Inflammatory macrophage treated with lipopolysaccharide for 1 hour (primary cell): ENCODE data around the gene ANLN.
A peak's percentile ranks its signal among the peaks of the same experiment; 100 is the strongest.
"Not testable (repeated sequence)": the region's sequence is repeated elsewhere in the genome, so short reads cannot be mapped to it uniquely, and the experiment has no call there.

Experiments used
- DNase-seq, 2 donors: peaks; one replicate each; pipeline ENCODE4 v3.0.0-alpha.2; 2020 to 2022

ANLN gene

GRCh38 chr7:36409180-36409579, 19.5 kb downstream of the ANLN start:
- DNase-seq, result no peak

- no peak for DNase-seq
These were observed 25.5 kb downstream of the ANLN start for GRCh38 chr7:36415144-36415543.

GRCh38 chr7:36416251-36416650, 26.6 kb downstream of the ANLN start:
- DNase-seq, result no peak

- DNase-seq, result no peak
These were observed 30.6 kb downstream of the ANLN start for GRCh38 chr7:36420307-36420706.

DNA sequence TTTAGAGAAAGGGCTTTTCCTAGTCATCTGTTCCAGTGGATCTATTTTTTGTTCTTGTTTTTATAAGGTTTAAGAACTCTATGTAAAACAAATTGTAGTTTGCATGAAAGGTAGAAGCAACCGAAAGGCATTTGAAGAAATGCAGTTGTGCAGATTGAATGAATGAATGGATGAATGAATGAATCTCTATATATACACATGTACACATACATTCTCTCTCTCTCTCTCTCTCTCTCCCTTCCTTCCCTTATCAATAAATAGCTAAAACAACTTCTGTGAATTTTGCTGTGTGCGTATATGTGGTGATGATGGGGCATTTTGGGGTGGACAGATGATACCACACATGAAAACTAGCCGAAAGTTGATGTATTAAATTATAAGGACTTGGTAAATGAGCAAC, 32.4 kb downstream of the ANLN start:
- DNase-seq, result no peak

- DNase-seq, result no peak
These were observed 34.0 kb downstream of the ANLN start for GRCh38 chr7:36423633-36424032.

DNA sequence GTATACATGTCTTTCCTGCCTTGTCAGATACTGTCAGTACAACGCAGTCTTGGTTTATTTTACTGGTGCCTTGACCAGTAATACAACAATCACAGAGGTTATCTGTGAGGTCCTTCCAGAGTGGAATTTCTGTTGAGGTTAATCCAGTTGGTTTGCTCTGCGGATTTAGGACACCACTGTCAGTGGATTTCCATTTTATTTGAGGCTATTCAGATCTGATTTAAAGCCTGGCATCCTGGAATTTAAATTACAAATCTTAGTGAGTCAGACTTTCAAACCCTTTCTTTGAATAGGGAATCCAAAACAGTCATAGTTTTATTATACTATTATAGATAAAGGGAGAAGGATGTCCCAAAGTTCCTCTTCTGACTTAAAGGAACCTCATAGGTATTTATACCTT, 40.5 kb downstream of the ANLN start:
- DNase-seq, result no peak

GRCh38 chr7:36430881-36431280, 41.2 kb downstream of the ANLN start:
- DNase-seq, result no peak

GRCh38 chr7:36438211-36438610, 48.5 kb downstream of the ANLN start:
- DNase-seq, result no peak

- no peak for DNase-seq
These were observed 50.0 kb downstream of the ANLN start for GRCh38 chr7:36439624-36440023.

GRCh38 chr7:36440880-36441279, 51.2 kb downstream of the ANLN start:
- peak; percentile 26 to 46 for DNase-seq

DNA sequence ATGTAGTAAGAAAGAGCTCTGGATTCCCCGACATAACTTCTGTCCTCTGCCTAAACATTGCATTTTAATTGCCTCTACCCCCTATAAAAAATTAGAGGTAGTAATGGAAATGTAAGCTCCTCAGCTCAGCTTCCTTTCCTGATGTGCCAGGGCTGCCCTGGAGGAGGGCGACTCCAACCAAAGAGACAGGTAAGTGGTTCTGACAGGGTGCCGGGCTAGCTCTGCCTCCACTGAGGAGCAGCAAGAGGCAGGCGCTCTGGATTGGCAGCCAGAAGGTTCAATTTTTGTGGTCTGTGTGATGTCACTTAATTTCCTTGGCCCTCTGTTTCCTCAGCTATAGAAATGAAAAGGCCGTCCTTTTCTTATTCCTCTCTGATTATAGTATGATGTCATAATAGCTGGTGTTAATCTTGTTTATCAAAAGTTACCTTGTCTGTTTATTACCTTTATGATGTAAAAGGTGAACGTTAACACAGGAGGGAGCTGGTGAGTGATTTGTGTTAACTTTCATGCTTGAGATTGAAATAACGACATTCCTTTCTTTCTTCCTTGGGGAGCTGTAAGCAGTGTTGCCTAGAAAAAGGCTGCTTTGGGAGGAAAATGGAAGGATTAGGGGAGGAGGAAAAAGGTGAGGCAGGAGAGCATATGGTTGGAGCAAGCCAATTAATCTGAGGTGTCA, 51.8 kb downstream of the ANLN start:
- no peak for DNase-seq

- no peak for DNase-seq
These were observed 59.2 kb downstream of the ANLN start for GRCh38 chr7:36448781-36449379.

DNA sequence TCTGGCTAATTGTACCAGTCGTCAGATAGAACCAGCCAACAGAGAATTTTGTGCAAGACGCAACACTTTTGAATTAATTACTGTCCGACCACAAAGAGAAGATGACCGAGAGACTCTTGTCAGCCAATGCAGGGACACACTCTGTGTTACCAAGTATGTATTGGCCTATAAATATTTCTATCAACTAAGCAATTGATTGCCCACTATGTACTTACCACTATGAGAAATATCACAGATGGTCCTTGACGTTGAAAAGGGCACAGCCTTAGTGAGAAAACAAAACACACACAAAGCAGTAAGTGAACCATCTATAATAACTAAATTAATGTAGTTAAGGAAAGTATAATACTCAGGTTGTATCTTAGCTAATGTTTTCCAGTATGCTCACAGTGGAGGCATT, 60.0 kb downstream of the ANLN start:
- DNase-seq, result no peak

- DNase-seq, result no peak
These were observed 64.1 kb downstream of the ANLN start for GRCh38 chr7:36453769-36454168.

- no peak for DNase-seq
These were observed 66.0 kb downstream of the ANLN start for GRCh38 chr7:36455646-36456045.

DNA sequence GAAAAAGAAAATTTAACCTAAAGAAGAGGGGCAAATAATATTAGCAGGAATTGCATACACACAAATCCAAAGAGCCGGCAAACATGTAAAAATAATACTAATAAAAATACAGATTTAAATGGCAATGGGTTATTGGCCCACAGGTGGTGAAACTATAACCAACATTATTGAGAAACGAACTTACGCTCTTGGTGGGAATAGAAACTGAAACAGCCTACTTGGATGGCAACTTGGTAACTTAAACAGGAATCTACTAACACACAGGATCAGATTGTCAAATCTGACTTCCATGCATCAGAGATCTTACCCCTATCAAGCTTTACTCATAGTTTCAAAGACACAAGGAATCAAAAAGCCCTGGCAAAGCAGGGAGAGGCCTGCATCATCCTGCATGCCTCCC, 66.5 kb downstream of the ANLN start:
- DNase-seq, result no peak

- DNase-seq, result no peak
These were observed 66.9 kb downstream of the ANLN start for GRCh38 chr7:36456548-36456947.

GRCh38 chr7:36459236-36459960, 69.7 kb downstream of the ANLN start:
- DNase-seq, result no peak

- no peak for DNase-seq
These were observed 71.3 kb downstream of the ANLN start for GRCh38 chr7:36460811-36461429.

DNA sequence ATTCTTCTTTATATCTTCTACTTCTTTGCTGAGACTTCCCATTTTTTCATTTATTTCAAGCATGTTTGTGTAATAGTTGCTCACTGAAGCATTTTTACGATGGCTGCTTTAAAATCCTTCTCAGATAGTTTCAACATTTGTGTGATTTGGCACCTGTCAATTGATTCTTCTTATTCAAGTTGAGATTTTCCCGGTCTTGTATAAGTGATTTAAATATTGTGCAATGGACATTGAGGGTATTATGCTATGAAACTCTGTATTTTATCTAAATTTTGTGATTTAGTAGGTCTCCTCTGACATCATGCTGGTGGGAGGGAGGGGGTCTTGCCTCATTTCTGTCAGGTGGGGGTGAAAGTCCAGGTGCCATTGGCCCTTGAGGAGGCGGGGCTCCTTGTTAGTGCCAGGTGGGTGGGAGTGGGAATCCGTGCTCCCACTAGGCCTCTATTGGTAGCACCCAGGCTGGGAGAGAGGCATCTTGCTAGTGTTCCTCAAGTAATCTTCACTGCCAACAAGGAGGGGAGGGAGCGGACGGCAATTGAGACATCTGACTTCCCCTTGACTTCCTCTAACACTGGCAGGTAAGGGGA, 73.0 kb downstream of the ANLN start:
- no peak for DNase-seq

- no peak for DNase-seq
These were observed 74.6 kb downstream of the ANLN start for GRCh38 chr7:36464271-36464670.

DNA sequence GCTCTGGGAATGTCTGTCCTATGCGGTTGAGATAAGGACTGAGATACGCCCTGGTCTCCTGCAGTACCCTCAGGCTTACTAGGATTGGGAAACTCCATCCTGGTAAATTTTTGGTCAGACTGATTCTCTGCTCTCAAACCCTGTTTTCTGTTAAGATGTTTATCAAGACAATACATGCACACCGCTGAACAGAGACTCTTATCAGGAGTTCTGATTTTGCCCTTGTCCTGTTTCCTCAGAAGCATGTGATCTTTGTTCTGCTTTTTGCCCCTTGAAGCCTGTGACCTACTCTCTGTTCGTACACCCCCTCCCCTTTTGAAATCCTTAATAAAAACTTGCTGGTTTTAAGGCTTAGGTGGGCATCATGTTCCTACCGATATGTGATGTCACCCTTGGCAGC, 76.3 kb downstream of the ANLN start:
- not testable (repeated sequence) for DNase-seq
